ENCODE data around the gene P2RY2.

DNA sequence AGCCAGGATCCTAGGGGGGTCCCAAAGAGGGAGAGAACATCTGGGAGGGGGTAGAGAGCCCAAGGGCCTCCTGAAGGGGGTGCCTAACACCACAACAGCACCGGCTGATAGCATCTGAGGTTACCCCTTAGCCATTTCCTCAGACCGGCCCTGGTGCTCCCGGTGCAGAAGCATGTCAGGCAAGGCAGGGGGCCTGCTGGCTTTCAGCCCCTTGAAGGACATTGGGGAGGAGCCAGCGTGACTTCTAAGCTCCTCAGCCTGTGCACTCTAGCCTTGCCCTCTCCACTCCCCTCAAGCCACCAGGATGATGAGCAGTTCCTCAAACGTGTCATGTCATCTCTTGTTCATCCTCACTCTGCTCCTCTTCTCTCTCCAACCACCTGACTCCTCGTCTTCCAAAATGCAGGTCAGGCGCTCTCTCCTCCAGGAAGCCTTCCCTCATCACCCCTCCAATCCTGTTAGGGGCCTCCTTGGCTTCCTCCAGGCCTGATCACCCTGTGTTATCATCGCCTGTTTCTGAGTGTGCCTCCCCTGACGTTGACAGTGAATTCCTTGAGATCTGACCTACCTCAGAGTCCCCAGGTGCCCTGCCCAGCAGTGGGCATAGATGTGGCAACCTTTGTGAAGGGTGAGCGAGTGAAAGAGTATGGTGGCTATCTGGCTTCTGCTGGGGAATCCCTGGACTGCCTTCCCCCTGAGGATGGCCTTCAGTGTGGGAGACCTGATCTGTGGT, 6.1 kb downstream of the P2RY2 start:
- TF ChIP-seq, protein P1, sequence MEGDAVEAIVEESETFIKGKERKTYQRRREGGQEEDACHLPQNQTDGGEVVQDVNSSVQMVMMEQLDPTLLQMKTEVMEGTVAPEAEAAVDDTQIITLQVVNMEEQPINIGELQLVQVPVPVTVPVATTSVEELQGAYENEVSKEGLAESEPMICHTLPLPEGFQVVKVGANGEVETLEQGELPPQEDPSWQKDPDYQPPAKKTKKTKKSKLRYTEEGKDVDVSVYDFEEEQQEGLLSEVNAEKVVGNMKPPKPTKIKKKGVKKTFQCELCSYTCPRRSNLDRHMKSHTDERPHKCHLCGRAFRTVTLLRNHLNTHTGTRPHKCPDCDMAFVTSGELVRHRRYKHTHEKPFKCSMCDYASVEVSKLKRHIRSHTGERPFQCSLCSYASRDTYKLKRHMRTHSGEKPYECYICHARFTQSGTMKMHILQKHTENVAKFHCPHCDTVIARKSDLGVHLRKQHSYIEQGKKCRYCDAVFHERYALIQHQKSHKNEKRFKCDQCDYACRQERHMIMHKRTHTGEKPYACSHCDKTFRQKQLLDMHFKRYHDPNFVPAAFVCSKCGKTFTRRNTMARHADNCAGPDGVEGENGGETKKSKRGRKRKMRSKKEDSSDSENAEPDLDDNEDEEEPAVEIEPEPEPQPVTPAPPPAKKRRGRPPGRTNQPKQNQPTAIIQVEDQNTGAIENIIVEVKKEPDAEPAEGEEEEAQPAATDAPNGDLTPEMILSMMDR (IDR thresholded peaks at IDR 0.05): no peak
- no peak for TF ChIP-seq POLR2A (IDR thresholded peaks at IDR 0.05)

Measured in tibial nerve (tissue), 3 donors.